ENCODE measurements around the gene CACNA2D3. TPM values are rescaled to one million over a fixed set of nuclear protein-coding genes. Genes with fewer than 3 reads are reported as not detected.

The CACNA2D3 gene
- polyA plus RNA-seq, 3 donors, result 8.3 to 21.5 (median 10.4) TPM

DNA sequence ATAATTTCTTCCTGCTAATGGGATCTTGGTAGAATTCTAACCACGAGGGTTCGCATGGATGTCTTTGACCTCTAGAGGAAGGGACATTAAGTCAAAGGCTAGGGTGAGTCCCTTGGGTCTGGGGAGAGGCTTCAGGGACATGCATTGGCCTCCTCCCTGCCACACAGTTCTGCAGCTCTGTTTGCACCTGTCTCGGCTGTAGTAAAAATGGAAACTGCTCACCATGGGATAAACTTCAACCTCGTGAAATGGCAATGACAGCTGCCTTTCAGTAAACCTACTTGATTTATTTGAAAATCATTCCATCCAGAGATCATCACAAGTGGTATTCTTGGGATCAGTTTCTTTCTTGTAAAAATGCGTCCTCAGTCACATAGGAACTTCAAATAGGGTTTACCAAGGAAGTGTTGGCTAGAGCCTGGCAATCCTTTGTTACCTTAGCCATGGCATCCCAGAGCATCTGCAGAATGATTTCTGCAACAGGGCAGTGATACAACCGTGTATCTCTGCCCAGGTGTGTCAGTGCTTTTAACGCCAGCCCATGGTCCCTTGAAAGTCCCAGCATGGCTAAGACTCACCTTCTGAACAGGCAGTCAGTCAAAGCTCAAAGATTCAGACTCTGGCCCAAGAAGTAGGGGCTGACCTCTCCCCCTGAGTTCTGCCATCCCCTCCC, 819.5 kb downstream of the CACNA2D3 start:
- peaks cover 4% of the 10 kb centered on the region for H3K4me1 Mint-ChIP-seq
- Histone ChIP-seq H3K36me3 (replicated peaks in 1 of 2; ENCODE audit: control insufficient read depth in 1 of 2, insufficient read depth in 2 of 2, low read length in 2 of 2) (no peaks in the 10 kb centered on the region), H3K79me2 (ENCODE audit: insufficient read depth, low read length) (no peaks in the 10 kb centered on the region), H4K20me1 (ENCODE audit: insufficient read depth, low read length) (no peaks in the 10 kb centered on the region), H3K4me3 (replicated peaks in 1 of 3; ENCODE audit: low read depth in 2 of 3, low read length in 3 of 3) (no peak overlapping the region), H2AFZ (ENCODE audit: insufficient read depth, low read depth, low read length, poor library complexity, severe bottlenecking) (no peak overlapping the region), H3K27me3 (ENCODE audit: control insufficient read depth in 2 of 2, insufficient read depth in 2 of 2, low read length in 2 of 2) (peaks cover 6 to 7% of the 10 kb centered on the region in 2 donors), H3K4me1 (ENCODE audit: control insufficient read depth in 1 of 2, insufficient read depth in 2 of 2, low read length in 2 of 2) (no peaks in the 10 kb centered on the region), H3K4me2 (replicated peaks; ENCODE audit: extremely low read depth, low read length, poor library complexity, severe bottlenecking) (no peak overlapping the region), H3K27ac (ENCODE audit: low read depth in 1 of 2, low read length in 2 of 2) (no peak overlapping the region), H3K9me3 (replicated peaks in 1 of 2; ENCODE audit: control insufficient read depth in 1 of 2, insufficient read depth in 1 of 2, low read length in 2 of 2) (no peaks in the 10 kb centered on the region), H3K9ac (ENCODE audit: insufficient read depth, low read length, poor library complexity, severe bottlenecking) (no peak overlapping the region)
- no peaks in the 10 kb centered on the region for H3K36me3 Mint-ChIP-seq
- no peak overlapping the region for H3K4me3 Mint-ChIP-seq
- WGBS (ENCODE audit: insufficient coverage), result 97% methylated on average over 7 of the region's 7 CpGs
- peaks cover 8 to 20% (median 8%) of the 10 kb centered on the region in 3 donors for H3K27me3 Mint-ChIP-seq (ENCODE audit: low read depth in 3 of 3)
- H3K9me3 Mint-ChIP-seq, result peaks cover 0 to 2% (median 0%) of the 10 kb centered on the region in 7 donors
- DNase-seq, result no peak
- intact Hi-C loops (cut with micrococcal nuclease), result no loop called here
- TF ChIP-seq, protein P1, sequence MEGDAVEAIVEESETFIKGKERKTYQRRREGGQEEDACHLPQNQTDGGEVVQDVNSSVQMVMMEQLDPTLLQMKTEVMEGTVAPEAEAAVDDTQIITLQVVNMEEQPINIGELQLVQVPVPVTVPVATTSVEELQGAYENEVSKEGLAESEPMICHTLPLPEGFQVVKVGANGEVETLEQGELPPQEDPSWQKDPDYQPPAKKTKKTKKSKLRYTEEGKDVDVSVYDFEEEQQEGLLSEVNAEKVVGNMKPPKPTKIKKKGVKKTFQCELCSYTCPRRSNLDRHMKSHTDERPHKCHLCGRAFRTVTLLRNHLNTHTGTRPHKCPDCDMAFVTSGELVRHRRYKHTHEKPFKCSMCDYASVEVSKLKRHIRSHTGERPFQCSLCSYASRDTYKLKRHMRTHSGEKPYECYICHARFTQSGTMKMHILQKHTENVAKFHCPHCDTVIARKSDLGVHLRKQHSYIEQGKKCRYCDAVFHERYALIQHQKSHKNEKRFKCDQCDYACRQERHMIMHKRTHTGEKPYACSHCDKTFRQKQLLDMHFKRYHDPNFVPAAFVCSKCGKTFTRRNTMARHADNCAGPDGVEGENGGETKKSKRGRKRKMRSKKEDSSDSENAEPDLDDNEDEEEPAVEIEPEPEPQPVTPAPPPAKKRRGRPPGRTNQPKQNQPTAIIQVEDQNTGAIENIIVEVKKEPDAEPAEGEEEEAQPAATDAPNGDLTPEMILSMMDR (IDR thresholded peaks at IDR 0.05), result no peak
- H3K27ac Mint-ChIP-seq, result no peak overlapping the region

GRCh38 chr3:54949491-54950044, 827.2 kb downstream of the CACNA2D3 start:
- TF ChIP-seq, protein P1 (IDR thresholded peaks at IDR 0.05), result no peak
- H3K4me1 ChIP-seq (ENCODE audit: control insufficient read depth in 1 of 2, insufficient read depth in 2 of 2, low read length in 2 of 2), result no peaks in the 10 kb centered on the region
- H3K27me3 ChIP-seq (ENCODE audit: control insufficient read depth in 2 of 2, insufficient read depth in 2 of 2, low read length in 2 of 2), result no peaks in the 10 kb centered on the region
- no peaks in the 10 kb centered on the region for H3K36me3 Mint-ChIP-seq
- peaks cover 6% of the 10 kb centered on the region for H3K4me1 Mint-ChIP-seq
- H3K9me3 Mint-ChIP-seq, result peaks cover 0 to 2% (median 0%) of the 10 kb centered on the region in 7 donors
- H4K20me1 ChIP-seq (ENCODE audit: insufficient read depth, low read length), result no peaks in the 10 kb centered on the region
- H3K27me3 Mint-ChIP-seq (ENCODE audit: low read depth in 3 of 3), result peaks cover 3 to 10% (median 9%) of the 10 kb centered on the region in 3 donors
- no peak overlapping the region for H3K4me2 ChIP-seq (replicated peaks; ENCODE audit: extremely low read depth, low read length, poor library complexity, severe bottlenecking)
- no peak overlapping the region for H3K27ac Mint-ChIP-seq
- no peak overlapping the region for H3K4me3 Mint-ChIP-seq
- H3K9me3 ChIP-seq (replicated peaks in 1 of 2; ENCODE audit: control insufficient read depth in 1 of 2, insufficient read depth in 1 of 2, low read length in 2 of 2), result no peaks in the 10 kb centered on the region
- H3K9ac ChIP-seq (ENCODE audit: insufficient read depth, low read length, poor library complexity, severe bottlenecking), result no peak overlapping the region
- 100% methylated on average over 3 of the region's 4 CpGs for WGBS (ENCODE audit: insufficient coverage)
- no peaks in the 10 kb centered on the region for H3K36me3 ChIP-seq (replicated peaks in 1 of 2; ENCODE audit: control insufficient read depth in 1 of 2, insufficient read depth in 2 of 2, low read length in 2 of 2)
- H3K27ac ChIP-seq (ENCODE audit: low read depth in 1 of 2, low read length in 2 of 2), result no peak overlapping the region
- DNase-seq, result no peak
- H3K4me3 ChIP-seq (replicated peaks in 1 of 3; ENCODE audit: low read depth in 2 of 3, low read length in 3 of 3), result no peak overlapping the region
- no peak overlapping the region for H2AFZ ChIP-seq (ENCODE audit: insufficient read depth, low read depth, low read length, poor library complexity, severe bottlenecking)
- H3K79me2 ChIP-seq (ENCODE audit: insufficient read depth, low read length), result no peaks in the 10 kb centered on the region
- intact Hi-C loops (cut with micrococcal nuclease), result loop anchor here (5.0 kb wide), 1 partner anchor 233 kb away; no protein-coding TSS in a partner anchor

All from CD14-positive monocyte (primary cell).